Endothelial cell of umbilical vein (primary cell): ENCODE measurements around the gene TRMT1. TPM values are rescaled to one million over a fixed set of nuclear protein-coding genes. Genes with fewer than 3 reads are reported as not detected.
A peak's percentile ranks its signal among the peaks of the same experiment; 100 is the strongest.

Experiments
- BruUV-seq: library from RNA; stranded (reverse); fragments of 400-500 nt; replicated peaks from 2 replicates; lab custom pipeline; 2021; lab: Mats Ljungman, UMichigan
- CTCF ChIA-PET: fragments of 300-600, 350-600 bp; sonication (Branson Sonifier 250); formaldehyde crosslinking; loops from one replicate; lab custom pipeline; 2021; ENCODE audit warnings: antibody characterized with exemption, inconsistent platforms; lab: Charles Lee
- POLR2A ChIA-PET: fragments of 300-600, 350-600 bp; sonication (Branson Sonifier 250); formaldehyde crosslinking; loops from one replicate; lab custom pipeline; 2021; ENCODE audit warnings: antibody characterized with exemption, inconsistent platforms; lab: Charles Lee
- DNase-seq: peaks from one replicate; pipeline ENCODE4 v3.0.0-alpha.2; 2011; ENCODE audit warnings: low read depth, low spot score
- FAIRE-seq: peaks from 2 replicates; lab custom pipeline; 2011; peaks lifted over from hg19 to GRCh38; lab: Jason Lieb, UNC
- H2AFZ ChIP-seq: 2 replicates; pipeline ENCODE4 v1.6.0; 2012; ENCODE audit warnings: low read depth, low read length, control low read depth, inconsistent platforms
- H3K27ac ChIP-seq: 2 replicates; pipeline ENCODE4 v1.5.1; 2011; ENCODE audit warnings: low read depth, mild to moderate bottlenecking, control low read depth, low read length, moderate library complexity; ENCODE audit not compliant: insufficient read depth
- H3K27me3 ChIP-seq, 2 experiments: 2 replicates each; pipeline versions ENCODE4 v1.6.0 to v1.6.1; 2011; ENCODE audit warnings: low read length in 2 of 2, mixed read lengths in 1 of 2; ENCODE audit not compliant: control insufficient read depth in 2 of 2, insufficient read depth in 2 of 2
- H3K36me3 ChIP-seq, 2 experiments: 2 replicates in 1 of 2; 3 replicates in 1 of 2; pipeline ENCODE4 v1.5.1; 2011; ENCODE audit warnings: low read length in 2 of 2, mild to moderate bottlenecking in 1 of 2, moderate library complexity in 1 of 2; ENCODE audit not compliant: control insufficient read depth in 2 of 2, insufficient read depth in 2 of 2; ENCODE audit errors: extremely low read depth in 1 of 2
- H3K4me1 ChIP-seq: 3 replicates; pipeline ENCODE4 v1.5.1; 2011; ENCODE audit warnings: mild to moderate bottlenecking, low read length; ENCODE audit not compliant: control insufficient read depth, insufficient read depth; ENCODE audit errors: extremely low read depth
- H3K4me2 ChIP-seq: 2 replicates; pipeline ENCODE4 v1.6.1; 2011; ENCODE audit warnings: low read length, control low read depth, mixed read lengths; ENCODE audit not compliant: insufficient read depth
- H3K4me3 ChIP-seq, 3 experiments: fragments of 200-600 bp in 1 of 3; sonication (generic), shearing (Covaris generic) in 1 of 3; replicated peaks in 1 of 3; 2 replicates each; pipeline ENCODE4 v1.5.1; 2011 to 2016; ENCODE audit warnings: control low read depth in 3 of 3, low read length in 3 of 3, mild to moderate bottlenecking in 2 of 3, inconsistent platforms in 1 of 3, low read depth in 1 of 3, moderate library complexity in 1 of 3; ENCODE audit not compliant: insufficient read depth in 1 of 3
- H3K79me2 ChIP-seq: 2 replicates; pipeline ENCODE4 v1.6.0; 2012; ENCODE audit warnings: low read length, inconsistent platforms; ENCODE audit not compliant: control insufficient read depth, insufficient read depth
- H3K9ac ChIP-seq: replicated peaks from 2 replicates; pipeline ENCODE3; 2011; ENCODE audit warnings: low read length, control low read depth; ENCODE audit not compliant: insufficient read depth; ENCODE audit errors: extremely low read depth
- H3K9me1 ChIP-seq: replicated peaks from 3 replicates; pipeline ENCODE4 v1.6.0; 2011; ENCODE audit warnings: mild to moderate bottlenecking, low read length; ENCODE audit not compliant: control insufficient read depth, insufficient read depth; ENCODE audit errors: extremely low read depth
- H3K9me3 ChIP-seq: replicated peaks from 2 replicates; pipeline ENCODE4 v1.5.1; 2012; ENCODE audit warnings: low read length, inconsistent platforms; ENCODE audit not compliant: control insufficient read depth, insufficient read depth
- H4K20me1 ChIP-seq: replicated peaks from 2 replicates; pipeline ENCODE3; 2011; ENCODE audit warnings: mild to moderate bottlenecking, low read length; ENCODE audit not compliant: control insufficient read depth, insufficient read depth; ENCODE audit errors: extremely low read depth
- CTCF ChIP-seq, 2 donors: IDR thresholded peaks; 1 replicate in 1 of 2; 2 replicates in 1 of 2; pipeline ENCODE4 v1.5.1; 2011; ENCODE audit warnings: low read length in 2 of 2, mild to moderate bottlenecking in 2 of 2, moderate library complexity in 2 of 2, control low read depth in 1 of 2, inconsistent platforms in 1 of 2, low read depth in 1 of 2; ENCODE audit not compliant: insufficient read depth in 1 of 2; ENCODE audit errors: extremely low read depth in 1 of 2
- EZH2 ChIP-seq: IDR thresholded peaks from 2 replicates; pipeline ENCODE4 v1.6.1; 2012; ENCODE audit warnings: borderline replicate concordance, low read depth, mild to moderate bottlenecking, moderate library complexity, low read length, inconsistent platforms; ENCODE audit not compliant: severe bottlenecking
- FOS ChIP-seq: IDR thresholded peaks from 2 replicates; pipeline ENCODE4 v1.6.1; 2011; ENCODE audit warnings: mild to moderate bottlenecking, low read length, moderate library complexity, borderline replicate concordance; ENCODE audit not compliant: insufficient read depth
- GATA2 ChIP-seq: IDR thresholded peaks from 2 replicates; pipeline ENCODE4 v1.7.0; 2011; ENCODE audit warnings: low read depth, mild to moderate bottlenecking, moderate library complexity, mixed read lengths, low read length; ENCODE audit not compliant: insufficient read length, insufficient read depth
- JUN ChIP-seq: IDR thresholded peaks from 2 replicates; pipeline ENCODE4 v1.6.1; 2011; ENCODE audit warnings: borderline replicate concordance, low read depth; ENCODE audit not compliant: insufficient read length, insufficient read depth
- MAX ChIP-seq: IDR thresholded peaks from 2 replicates; pipeline ENCODE4 v1.6.1; 2011; ENCODE audit not compliant: insufficient read depth, insufficient read length
- MYC ChIP-seq: IDR thresholded peaks from one replicate; pipeline ENCODE4 v1.6.1; 2011; ENCODE audit warnings: mild to moderate bottlenecking, low read depth, low read length
- POLR2A ChIP-seq: IDR thresholded peaks from 2 replicates; pipeline ENCODE4 v1.6.1; 2012; ENCODE audit warnings: low read depth, mild to moderate bottlenecking, control low read depth, low read length
- POLR2AphosphoS5 ChIP-seq: IDR thresholded peaks from 2 replicates; pipeline ENCODE4 v1.6.1; 2012; ENCODE audit warnings: low read depth, mild to moderate bottlenecking, control low read depth, low read length, moderate library complexity; ENCODE audit not compliant: insufficient read depth
- dilution Hi-C: fragments of 300-500 bp; cut with MboI; formaldehyde crosslinking; loops from one replicate; pipeline ENCODE4 v1.15.0; 2019; ENCODE audit warnings: low sequenced_read_pairs; ENCODE audit not compliant: extremely low pct_ligation_motif_present
- intact Hi-C: fragments of 100-400 bp; cut with micrococcal nuclease; formaldehyde crosslinking; loops from one replicate; pipeline ENCODE4 v1.10.0; 2022
- polyA plus RNA-seq, 4 experiments: library from polyadenylated mRNA; depleted of rRNA in 3 of 4; stranded (reverse) in 3 of 4; unstranded in 1 of 4; fragments of >200 nt; gene quantifications; 2 replicates each; pipeline versions ENCODE4 v1.2.1 to v1.2.3, GENCODE V29; 2011 to 2012; ENCODE audit warnings: missing spikeins in 1 of 4
- total RNA-seq: library from RNA; stranded (reverse); gene quantifications from 2 replicates; pipeline ENCODE4 v1.2.3, GENCODE V29; 2021

TRMT1 gene
- total and polyA plus RNA-seq, 2 donors (not counting 3 experiments of a cell fraction or from before 2014, with no cell fraction given): 46.3 to 53.0 TPM

GRCh38 chr19:13115936-13116281, 631 bp downstream of the TRMT1 start:
- H3K27ac ChIP-seq: peak overlapping the region; percentile 60
- peak overlapping the region; percentile 80 for H3K9ac ChIP-seq
- peaks cover 0 to 7% of the 10 kb centered on the region in 2 experiments for H3K36me3 ChIP-seq
- H3K27me3 ChIP-seq: no peaks in the 10 kb centered on the region
- TF ChIP-seq JUN (no peak), MYC (no peak), GATA2 (no peak), EZH2 (no peak), MAX (no peak), FOS (no peak), POLR2AphosphoS5 (no peak), POLR2A (no peak), CTCF (IDR thresholded peaks at IDR 0.05; ENCODE audit: extremely low read depth in 1 of 2, insufficient read depth in 1 of 2, low read depth in 1 of 2, low read length in 2 of 2) (no peak)
- CTCF ChIA-PET: interaction anchor here (4.3 kb wide), 1 partner anchor 11 kb away, joined by 24 read pairs; no protein-coding TSS in a partner anchor
- dilution Hi-C loops (no loop called here), intact Hi-C loops (loop anchor here (1.0 kb wide), 3 partner anchors 14 to 146 kb away; partner anchors contain the start of gene LYL1)
- H3K4me3 ChIP-seq: peak overlapping the region; percentile 64 to 82 (median 78)
- no peaks in the 10 kb centered on the region for H4K20me1 ChIP-seq
- H3K79me2 ChIP-seq: peaks cover 42% of the 10 kb centered on the region
- H3K4me1 ChIP-seq: peaks cover 13% of the 10 kb centered on the region
- no peak for FAIRE-seq
- no peaks in the 10 kb centered on the region for H3K9me1 ChIP-seq
- POLR2A ChIA-PET: no interaction called here
- no TSS peak for BruUV-seq
- H3K4me2 ChIP-seq: peak overlapping the region; percentile 61
- no peaks in the 10 kb centered on the region for H3K9me3 ChIP-seq
- no peak overlapping the region for H2AFZ ChIP-seq
- DNase-seq: no peak
